Epithelial cell of prostate (primary cell): ENCODE results near the gene DLEC1.
A peak's percentile ranks its signal among the peaks of the same experiment; 100 is the strongest.

Source experiments
- DNase-seq: peaks from one replicate; pipeline ENCODE4 v3.0.0-alpha.2; 2011; ENCODE audit warnings: low read depth, low spot score
- H3K27ac ChIP-seq: fragments of 450-650 bp; 2 replicates; pipeline ENCODE4 v1.5.1; 2017; ENCODE audit warnings: mild to moderate bottlenecking

DLEC1 gene

GRCh38 chr3:38039101-38039898, at the start of gene DLEC1:
DLEC1 (plus strand) TSS chr3:38039208; CDS start chr3:38039226, 18 bp downstream.
- no peak for DNase-seq
- H3K27ac ChIP-seq, result peak within 1 kb of the TSS; percentile 75

- H3K27ac ChIP-seq, result no peak overlapping the region
- DNase-seq, result no peak
These were observed 49.1 kb upstream of the DLEC1 start for GRCh38 chr3:37989821-37990480.

- H3K27ac ChIP-seq, result peak within 1 kb of the TSS; percentile 69
- no peak for DNase-seq
These were observed 48.5 kb upstream of the DLEC1 start, which contains the start of gene VILL for GRCh38 chr3:37990527-37990926. VILL (plus strand) TSS chr3:37990786; CDS start chr3:37993673, 2,887 bp downstream.

- H3K27ac ChIP-seq, result peak overlapping the region; percentile 69
- DNase-seq, result no peak
These were observed 47.9 kb upstream of the DLEC1 start for GRCh38 chr3:37991109-37991508.

GRCh38 chr3:37991823-37992222, 47.2 kb upstream of the DLEC1 start:
- DNase-seq, result no peak
- peak overlapping the region; percentile 69 for H3K27ac ChIP-seq

GRCh38 chr3:37992271-37993066, 46.5 kb upstream of the DLEC1 start:
- peak overlapping the region; percentile 69 for H3K27ac ChIP-seq
- DNase-seq, result no peak

GRCh38 chr3:37993067-37993455, 45.9 kb upstream of the DLEC1 start:
- no peak for DNase-seq
- peak overlapping the region; percentile 69 for H3K27ac ChIP-seq

- H3K27ac ChIP-seq, result peak overlapping the region; percentile 69
- DNase-seq, result no peak
These were observed 45.6 kb upstream of the DLEC1 start for GRCh38 chr3:37993460-37993819.

GRCh38 chr3:37993820-37994638, 45.0 kb upstream of the DLEC1 start:
- no peak for DNase-seq
- H3K27ac ChIP-seq, result peak overlapping the region; percentile 69

- DNase-seq, result no peak
- peak overlapping the region; percentile 69 for H3K27ac ChIP-seq
These were observed 44.4 kb upstream of the DLEC1 start for GRCh38 chr3:37994639-37994972.

- no peak for DNase-seq
- H3K27ac ChIP-seq, result no peak overlapping the region
These were observed 43.1 kb upstream of the DLEC1 start for GRCh38 chr3:37995652-37996641.

GRCh38 chr3:37996785-37997301, 42.2 kb upstream of the DLEC1 start:
- no peak overlapping the region for H3K27ac ChIP-seq
- DNase-seq, result no peak

- no peak overlapping the region for H3K27ac ChIP-seq
- DNase-seq, result no peak
These were observed 41.7 kb upstream of the DLEC1 start for GRCh38 chr3:37997342-37997741.

- no peak overlapping the region for H3K27ac ChIP-seq
- DNase-seq, result no peak
These were observed 41.1 kb upstream of the DLEC1 start for GRCh38 chr3:37997791-37998370.

- no peak overlapping the region for H3K27ac ChIP-seq
- no peak for DNase-seq
These were observed 39.2 kb upstream of the DLEC1 start for GRCh38 chr3:37999836-38000235.

- H3K27ac ChIP-seq, result no peak overlapping the region
- no peak for DNase-seq
These were observed 38.6 kb upstream of the DLEC1 start for GRCh38 chr3:38000242-38000916.

GRCh38 chr3:38000965-38001455, 38.0 kb upstream of the DLEC1 start:
- DNase-seq, result no peak

More at GRCh38 chr3:38000965-38001455, 38.0 kb upstream of the DLEC1 start:
- H3K27ac ChIP-seq, result no peak overlapping the region
